Skin epidermis (tissue), 12 donors: ENCODE results near the gene LRRC36.

Source experiments
- H3K27ac ChIP-seq, 21 experiments: fragments of 200-600 bp; sonication (generic) in 11 of 21; one replicate each; pipeline ENCODE4 v1.5.0; 2020; ENCODE audit warnings: mild to moderate bottlenecking in 3 of 21, inconsistent platforms in 2 of 21, moderate library complexity in 2 of 21
- H3K4me3 ChIP-seq, 7 experiments: fragments of 200-600 bp; sonication (generic) in 2 of 7; one replicate each; pipeline ENCODE4 v1.5.0; 2020; ENCODE audit warnings: inconsistent platforms in 2 of 7, mild to moderate bottlenecking in 2 of 7, moderate library complexity in 1 of 7

The LRRC36 gene

DNA sequence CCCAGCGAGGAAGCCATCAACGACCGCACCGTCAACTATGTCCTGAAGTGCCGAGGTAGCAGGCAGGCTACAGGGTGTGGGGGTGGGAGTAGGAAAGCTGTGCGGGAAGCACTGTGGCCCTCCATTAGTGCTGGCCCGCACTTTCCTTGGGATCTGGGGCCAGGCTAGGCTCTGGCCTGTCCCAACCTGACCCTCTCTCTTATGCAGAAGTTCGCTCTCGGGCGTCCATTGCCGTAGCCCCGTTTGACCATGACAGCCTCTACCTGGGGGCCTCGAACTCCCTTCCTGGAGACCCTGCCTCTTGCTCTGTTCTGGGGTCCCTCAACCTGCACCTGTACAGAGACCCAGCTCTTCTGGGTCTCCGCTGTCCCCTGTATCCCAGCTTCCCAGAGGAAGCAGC is 38.7 kb upstream of the LRRC36 start:
- Histone ChIP-seq H3K27ac (no peak overlapping the region), H3K4me3 (no peak overlapping the region)

DNA sequence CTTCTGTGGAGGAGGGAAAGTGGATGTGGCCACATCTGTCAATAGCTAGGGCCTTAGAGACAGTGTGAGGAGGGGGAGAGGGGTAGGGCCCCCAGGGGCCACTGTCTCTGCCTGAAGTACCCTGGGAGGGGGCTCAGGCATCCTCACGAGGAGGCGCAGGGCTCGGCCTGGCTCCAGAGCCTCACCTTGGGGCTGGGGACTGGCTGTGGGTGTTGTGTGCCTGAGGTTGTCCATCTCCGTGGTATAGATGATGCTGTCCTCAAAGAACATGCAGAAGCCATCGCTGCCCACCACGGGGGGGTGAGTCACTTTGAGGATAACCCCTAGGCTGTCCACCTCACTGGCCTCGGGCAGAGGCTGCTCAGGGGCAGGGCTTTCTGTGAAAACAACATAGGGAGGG is 35.2 kb upstream of the LRRC36 start:
- no peak overlapping the region for H3K27ac ChIP-seq

DNA sequence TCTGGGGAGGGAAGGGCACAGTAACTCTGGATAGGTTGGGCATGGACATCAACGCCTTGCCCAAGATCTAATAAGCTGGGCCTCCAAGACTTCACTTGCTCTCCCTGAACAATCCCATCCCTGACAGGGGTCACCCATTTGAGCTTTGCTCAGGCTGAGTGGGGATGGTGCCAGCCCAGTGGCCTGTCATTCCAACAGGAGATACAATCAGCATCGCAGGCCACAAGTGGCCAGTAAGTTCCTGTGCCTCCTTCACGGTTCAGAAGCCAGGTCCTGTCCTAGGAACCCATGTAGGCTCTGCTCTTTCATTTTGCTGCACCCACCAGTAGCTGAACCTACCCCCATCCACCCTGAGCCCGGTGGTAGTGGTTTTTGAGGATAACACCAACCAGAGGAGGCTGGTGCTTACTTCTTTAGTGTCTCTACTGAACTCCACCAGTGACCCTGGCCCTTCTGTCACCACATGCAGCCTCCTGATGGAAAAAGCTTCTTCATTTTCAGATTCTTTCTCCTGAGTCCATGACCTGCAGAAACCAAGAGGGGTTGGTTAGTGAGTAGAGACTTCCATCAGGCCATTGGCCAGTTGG is 32.4 kb upstream of the LRRC36 start:
- no peak overlapping the region for H3K4me3 ChIP-seq
- H3K27ac ChIP-seq = peak overlapping the region in 2 of 21 experiments; percentile 13 to 18

More for the DNA sequence above, 35.2 kb upstream of the LRRC36 start:
- no peak overlapping the region for H3K4me3 ChIP-seq

DNA sequence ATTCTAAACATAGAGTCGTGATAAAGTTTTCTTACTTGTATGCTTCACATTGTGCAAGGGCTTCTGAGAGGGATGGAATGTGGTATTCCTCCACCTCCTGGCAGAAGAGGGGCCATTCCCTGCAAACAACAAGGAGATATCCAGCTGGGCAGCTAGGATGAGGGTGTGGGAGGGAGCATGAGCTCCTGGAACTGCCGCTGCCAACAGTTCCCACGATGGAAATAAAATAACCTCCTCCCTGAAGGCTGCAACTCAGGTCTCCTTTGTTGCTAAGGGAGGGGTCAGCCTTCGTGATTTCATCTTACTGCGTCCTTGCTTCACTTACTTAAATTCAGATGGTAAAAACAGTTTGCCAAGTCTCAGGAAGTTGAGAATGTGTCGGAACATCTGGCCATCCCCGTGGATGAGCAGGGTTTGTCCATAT is 31.7 kb upstream of the LRRC36 start:
- Histone ChIP-seq H3K4me3 (no peak overlapping the region), H3K27ac (peak overlapping the region in 2 of 21 experiments; percentile 13 to 18)

DNA sequence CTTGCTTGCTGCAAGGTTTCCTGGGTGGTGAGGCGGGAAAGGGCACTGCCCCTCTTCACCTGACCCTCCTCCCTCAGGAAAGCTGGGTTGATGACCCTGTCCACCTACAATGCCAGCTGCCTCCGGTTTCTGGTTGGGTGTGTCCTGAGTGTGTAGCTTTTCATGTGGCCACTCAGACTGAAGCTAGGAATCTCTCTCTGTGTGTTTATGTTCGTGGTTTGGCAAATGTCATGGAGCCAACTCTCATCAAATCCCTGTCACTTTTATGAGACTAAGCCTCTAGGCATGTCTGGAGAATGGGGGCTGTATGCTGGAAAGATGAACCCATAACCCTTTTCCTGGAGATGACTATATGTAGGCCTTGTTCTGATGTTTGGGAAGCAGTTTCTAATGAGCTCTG is 30.2 kb upstream of the LRRC36 start:
- H3K4me3 ChIP-seq = no peak overlapping the region
- H3K27ac ChIP-seq = peak overlapping the region in 2 of 21 experiments; percentile 1 to 8

DNA sequence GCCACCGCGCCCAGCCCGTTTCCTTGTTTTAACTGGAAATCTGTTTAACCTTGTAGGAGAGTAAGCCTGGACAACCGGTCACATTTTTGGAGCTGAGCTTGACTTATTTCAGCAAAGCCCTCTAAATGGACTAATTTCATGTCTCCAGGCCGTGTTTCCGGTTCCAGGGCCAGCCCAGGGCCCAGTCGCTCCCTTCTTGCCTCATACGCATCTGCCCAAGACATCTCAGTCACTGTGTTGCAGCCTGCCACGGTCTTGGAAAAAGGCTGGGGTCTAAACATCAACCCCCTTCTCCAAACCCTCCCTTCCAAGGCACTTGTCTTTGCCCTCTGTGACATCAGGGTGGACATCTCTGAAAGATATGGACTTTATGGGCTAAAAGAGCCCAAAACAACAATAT is 28.3 kb upstream of the LRRC36 start:
- Histone ChIP-seq H3K4me3 (no peak overlapping the region), H3K27ac (no peak overlapping the region)

DNA sequence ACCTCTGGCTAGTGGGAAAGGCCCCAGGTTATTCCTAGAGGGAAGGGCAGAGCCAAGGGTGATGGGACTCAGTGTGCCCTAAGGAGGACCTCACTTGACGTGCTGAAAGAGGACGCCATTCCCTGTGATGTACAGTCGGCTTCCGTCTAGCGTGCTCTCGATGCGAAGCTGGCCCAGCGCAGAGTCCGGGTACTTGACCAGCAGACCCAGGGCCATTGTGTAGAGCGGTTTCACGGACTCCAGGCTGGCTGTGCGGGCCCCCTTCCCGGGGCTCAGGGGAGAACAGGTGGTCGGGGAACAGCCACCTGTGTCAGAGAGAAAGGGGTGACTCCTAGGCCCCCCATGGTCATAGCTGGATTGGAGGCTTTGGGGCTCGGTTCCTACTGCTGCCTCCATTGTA is 27.3 kb upstream of the LRRC36 start:
- no peak overlapping the region for H3K27ac ChIP-seq
- no peak overlapping the region for H3K4me3 ChIP-seq

DNA sequence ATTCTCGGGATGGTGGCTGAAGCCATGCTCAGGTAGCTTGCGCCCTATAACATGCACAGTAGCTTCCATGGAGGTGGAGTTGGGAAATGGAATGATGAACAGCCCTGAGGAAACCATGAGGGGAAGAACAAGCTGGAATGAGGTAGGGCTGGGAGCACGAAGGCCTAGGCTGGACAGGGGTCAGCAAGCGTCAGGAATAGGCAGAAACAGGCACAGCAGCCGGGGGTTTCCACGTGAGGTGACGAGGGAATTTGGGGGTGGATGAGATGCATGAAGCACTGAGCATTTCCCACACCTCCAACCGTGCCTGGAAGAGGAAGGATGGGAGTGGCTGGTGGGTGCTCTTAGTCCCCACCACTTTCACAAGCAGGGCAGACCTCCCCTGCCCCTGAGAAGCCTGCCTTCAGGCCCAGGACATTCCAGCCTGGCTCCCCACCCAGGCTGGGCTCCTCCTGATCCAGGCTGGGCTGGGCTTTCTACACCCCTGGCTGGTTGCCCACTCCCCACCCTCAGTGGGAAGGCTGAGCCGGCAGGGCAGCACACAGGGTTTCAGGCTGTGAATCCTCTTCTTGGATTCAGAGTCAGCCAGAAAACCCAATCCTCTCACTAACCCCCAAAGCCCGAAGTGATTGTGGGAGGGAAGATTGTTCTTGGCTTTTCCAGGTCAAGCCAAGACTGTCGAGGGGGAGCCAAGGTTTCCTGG is 25.4 kb upstream of the LRRC36 start:
- Histone ChIP-seq H3K4me3 (no peak overlapping the region), H3K27ac (peak overlapping the region in 7 of 21 experiments; percentile 1 to 74 (median 38))

DNA sequence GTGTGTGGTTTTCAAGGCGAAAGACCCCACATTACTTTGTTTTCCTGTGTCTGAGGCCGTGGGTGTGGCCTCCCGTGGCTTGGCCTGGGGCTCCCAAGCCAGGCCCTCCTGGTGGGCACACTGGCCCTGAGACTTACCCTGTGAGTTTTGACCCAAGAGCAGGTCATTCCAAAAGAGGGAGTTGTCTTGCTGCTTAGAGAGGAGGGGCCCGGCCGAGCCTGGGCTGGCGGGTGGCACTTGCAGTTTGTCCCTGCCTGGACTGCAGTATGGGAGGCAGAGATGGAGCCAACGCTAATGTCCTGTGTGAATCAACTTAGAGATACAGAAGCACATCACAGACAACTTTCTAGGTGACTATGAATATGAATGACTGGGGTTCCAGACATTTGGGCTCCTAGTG is 24.5 kb upstream of the LRRC36 start:
- no peak overlapping the region for H3K4me3 ChIP-seq
- peak overlapping the region in 5 of 21 experiments; percentile 25 to 74 (median 52) for H3K27ac ChIP-seq

DNA sequence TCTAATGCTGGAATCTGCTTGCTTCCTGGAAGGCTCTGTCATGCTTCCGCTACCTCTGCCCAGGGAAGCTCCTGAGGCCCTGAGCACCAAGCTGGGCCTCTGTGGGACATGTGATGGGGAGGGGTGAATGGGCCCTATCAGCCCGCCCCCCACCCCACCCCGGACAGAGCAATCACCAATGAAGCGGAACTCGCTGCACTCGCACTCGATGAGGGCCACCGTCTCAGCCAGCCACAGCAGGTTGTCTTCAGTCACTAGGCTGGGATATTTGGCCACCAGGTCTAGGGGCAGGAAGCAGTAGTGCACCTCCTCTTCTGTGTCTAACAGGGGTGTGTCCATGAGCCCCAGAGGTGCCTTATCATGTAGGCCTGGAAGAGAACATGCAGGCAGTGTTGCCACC is 23.6 kb upstream of the LRRC36 start:
- Histone ChIP-seq H3K27ac (peak overlapping the region in 2 of 21 experiments; percentile 52 to 74), H3K4me3 (no peak overlapping the region)

DNA sequence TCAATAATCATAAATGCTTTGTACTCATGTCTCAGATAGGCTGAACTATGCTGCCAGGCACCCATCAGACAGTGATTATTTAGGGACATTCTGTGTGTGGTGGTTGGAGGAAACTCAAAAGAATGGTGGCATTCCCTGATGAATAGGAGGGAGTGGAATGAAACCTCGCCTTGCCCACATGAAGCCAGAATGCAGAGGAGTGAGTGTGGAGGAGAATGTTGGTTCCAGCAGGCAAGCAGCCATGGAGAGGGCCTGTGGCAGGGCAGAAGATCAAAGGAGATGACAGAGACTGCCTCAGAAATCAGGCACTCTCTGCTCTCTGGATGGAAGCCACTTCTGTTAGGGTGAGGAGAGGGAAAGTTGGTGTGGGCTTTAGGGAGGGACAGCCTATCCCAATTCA is 22.6 kb upstream of the LRRC36 start:
- Histone ChIP-seq H3K27ac (no peak overlapping the region), H3K4me3 (no peak overlapping the region)

DNA sequence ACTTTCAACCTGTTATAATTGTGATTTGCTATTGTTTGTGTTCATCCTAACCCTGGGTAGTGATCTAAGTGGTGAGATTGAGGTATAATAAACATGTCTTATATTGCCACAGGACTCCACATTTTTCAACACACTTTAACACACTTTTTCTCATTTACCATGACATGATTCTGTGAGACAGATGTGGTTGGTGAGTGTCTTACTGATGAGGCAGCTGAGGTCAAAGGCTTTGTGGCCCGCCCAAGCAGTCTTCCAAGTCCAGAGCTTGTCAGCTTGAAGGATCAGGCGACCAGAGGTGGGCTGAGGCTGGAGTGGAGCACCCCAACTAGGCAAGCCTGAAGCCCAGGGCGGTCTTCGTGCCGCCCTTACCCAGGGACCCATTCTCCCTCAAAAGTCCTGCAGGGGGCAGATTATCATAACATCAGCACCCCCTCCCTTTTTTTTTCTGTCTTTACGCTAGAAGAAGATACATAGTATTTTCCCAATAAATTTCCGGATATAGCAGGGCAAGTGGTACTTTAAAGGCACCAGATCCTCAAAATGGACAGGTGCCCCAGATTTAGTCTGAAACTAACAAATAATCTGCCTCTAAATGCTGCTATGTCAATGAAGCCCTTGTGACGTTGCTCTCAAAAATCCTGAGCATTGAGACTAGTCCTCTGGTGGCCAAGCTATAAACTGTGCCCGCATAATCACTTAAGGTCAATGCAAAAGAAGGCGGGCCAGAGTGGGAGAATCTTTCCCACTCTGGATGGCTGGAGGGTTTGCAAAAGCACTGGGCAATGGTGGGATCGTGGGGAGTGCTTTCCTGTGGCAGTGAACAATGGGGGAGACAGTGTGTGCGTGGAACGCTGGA is 21.2 kb upstream of the LRRC36 start:
- Histone ChIP-seq H3K4me3 (no peak overlapping the region), H3K27ac (no peak overlapping the region)

DNA sequence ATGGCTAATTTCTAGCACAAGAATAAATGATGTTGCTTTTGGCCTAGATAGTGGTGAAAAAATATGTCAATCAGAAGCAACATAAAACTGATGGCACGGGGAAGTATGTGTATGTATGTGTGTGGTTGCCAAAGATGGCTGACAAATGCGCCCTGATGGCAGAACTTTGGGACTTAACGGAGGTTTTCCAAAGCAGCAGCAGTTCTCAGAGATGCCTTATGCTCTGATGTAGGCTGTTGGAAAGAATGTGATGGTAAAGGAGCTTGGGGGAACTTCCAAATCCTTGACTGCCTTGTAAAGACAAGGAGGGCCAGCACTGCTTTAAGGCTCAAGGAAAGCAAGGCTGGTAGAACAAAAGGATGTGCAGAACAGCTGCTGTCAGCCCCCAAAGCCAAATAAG is 16.1 kb upstream of the LRRC36 start:
- no peak overlapping the region for H3K27ac ChIP-seq

DNA sequence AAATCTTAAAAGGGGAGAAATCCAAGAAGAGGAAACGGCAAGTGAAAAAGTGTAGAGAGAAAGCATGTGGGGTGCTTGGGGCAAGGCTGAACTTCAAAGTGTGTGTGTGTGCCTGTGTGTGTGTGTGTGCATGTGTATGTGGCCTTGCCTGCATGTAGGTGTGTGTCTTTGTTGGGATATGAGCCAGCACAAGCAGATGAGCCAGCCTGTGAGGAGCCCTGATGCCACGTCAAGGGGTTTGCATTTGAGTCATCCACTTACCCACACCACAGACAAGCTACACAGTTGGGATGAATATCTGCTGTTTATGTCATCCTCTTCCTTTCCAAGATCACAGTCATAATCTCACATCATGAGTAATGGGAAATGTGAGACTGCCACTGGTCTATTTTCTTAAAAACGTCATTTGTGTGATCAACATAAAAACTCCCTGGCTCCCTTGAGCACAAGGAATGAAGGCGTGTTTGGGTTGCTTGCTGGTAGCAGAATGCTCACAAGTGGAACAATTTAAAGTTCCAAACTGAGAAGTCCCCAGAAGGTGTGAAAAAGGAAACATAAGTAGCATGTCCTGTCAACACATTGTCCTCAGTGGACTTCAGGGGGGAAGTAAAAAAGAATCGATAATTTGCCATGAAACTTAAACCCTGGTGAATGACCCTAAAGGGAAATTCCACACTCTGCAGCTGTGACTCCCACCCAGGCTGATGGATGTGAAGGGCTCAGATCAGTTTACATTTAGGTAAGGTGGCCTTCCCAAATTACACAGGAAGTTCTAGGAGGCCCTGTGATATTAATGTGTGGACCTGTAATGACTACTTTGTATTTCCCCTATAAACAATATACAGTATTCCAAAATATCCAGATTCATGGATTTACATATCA is 14.8 kb upstream of the LRRC36 start:
- peak overlapping the region in 10 of 21 experiments; percentile 8 to 72 (median 52) for H3K27ac ChIP-seq

More for the DNA sequence above, 16.1 kb upstream of the LRRC36 start:
- no peak overlapping the region for H3K4me3 ChIP-seq

DNA sequence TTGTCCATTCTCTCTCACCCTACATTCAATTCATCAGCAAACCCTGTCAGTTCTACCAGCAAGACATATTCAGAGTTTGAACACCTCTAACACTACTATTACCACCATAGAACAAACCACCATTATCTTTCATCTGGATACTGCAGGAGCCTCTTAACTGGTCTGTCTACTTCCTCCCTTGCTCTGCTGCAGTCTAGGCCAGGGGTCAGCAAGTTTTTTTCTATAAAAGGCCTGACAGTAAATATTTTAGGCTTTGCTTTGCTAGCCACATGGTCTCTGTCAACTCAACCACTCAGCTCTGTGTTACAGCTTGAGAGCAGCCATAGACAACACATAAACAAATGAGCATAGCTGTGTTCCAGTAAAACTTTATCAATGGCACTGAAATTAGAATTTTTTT is 13.9 kb upstream of the LRRC36 start:
- no peak overlapping the region for H3K4me3 ChIP-seq
- H3K27ac ChIP-seq = peak overlapping the region in 4 of 21 experiments; percentile 2 to 64 (median 29)

More for the DNA sequence above, 14.8 kb upstream of the LRRC36 start:
- no peak overlapping the region for H3K4me3 ChIP-seq

DNA sequence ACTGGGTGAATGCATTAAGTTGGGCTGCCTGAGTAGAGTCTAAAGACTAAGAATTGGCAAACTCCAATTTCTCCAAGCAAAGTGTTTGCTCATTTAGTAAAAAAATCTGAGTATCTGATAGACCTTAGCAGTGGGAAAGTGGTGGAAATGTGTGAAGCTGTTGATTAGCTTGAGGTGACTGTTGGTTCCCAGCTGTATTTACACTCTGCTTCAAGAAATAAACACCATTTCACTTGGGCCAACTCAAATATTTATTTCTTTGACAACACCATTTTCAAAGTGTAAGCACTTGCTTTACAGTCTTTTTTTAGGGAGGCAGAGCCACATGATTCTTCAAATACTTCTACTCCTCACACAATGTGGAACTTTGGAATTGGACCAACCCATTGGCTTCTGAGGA is 8.8 kb upstream of the LRRC36 start:
- Histone ChIP-seq H3K27ac (no peak overlapping the region), H3K4me3 (no peak overlapping the region)

DNA sequence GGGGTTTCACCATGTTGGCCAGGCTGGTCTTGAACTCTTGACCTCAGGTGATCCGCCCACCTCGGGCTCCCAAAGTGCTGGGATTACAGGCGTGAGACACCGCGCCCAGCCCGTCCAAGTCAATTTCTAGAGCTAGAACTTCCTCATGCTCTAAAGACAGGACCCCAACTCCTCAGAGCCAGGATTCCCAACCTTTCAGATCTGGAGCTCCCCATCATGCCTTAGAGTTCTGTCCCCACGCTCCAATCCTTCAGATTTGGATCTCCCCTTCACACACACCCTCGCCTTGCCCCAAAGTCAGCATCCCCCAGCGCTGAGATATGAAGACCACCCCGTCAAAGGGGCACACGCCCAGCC is 522 bp upstream of the LRRC36 start:
- Histone ChIP-seq H3K27ac (peak overlapping the region in 2 of 21 experiments; percentile 27 to 59), H3K4me3 (peak overlapping the region in 6 of 7 experiments; percentile 5 to 40 (median 28))

DNA sequence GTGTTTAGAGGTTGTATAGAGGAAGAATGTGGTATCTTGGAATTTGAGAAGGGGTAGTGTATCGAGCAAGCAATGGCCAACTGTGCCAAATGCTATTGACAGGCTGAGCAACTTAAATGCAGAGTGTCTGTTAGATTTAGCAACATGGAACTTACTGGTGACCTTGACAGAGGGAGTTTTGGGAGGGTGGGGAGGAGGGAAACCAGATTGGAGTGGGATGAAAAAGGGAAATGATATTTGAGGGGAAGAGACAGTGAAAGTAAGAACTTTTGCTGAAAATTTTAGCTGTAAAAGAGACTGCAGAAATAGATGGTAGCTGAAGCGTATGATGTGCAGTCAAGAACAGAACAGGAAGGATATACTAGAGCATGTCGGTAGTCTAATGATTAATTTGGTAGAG is 1.1 kb downstream of the LRRC36 start:
- H3K27ac ChIP-seq = no peak overlapping the region
- no peak overlapping the region for H3K4me3 ChIP-seq

DNA sequence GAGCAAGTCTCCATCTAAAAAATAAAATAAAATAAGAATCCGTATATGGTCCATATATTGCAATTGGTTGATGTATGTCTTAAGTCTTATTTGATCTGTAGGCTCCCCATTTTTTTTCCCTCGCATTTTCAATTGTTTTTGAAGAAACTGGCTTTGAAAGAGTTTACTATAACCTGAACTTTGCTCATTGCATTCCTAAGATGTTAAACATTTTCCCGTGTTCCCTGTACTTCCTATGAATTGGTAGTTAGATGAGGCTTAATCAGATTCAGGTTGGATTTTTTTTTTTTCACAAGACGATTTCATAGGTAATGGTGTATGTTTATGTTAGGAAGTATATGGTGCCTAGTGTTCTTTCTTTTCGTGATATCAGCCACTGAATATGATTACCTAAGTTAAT is 3.3 kb downstream of the LRRC36 start:
- Histone ChIP-seq H3K4me3 (no peak overlapping the region), H3K27ac (no peak overlapping the region)

DNA sequence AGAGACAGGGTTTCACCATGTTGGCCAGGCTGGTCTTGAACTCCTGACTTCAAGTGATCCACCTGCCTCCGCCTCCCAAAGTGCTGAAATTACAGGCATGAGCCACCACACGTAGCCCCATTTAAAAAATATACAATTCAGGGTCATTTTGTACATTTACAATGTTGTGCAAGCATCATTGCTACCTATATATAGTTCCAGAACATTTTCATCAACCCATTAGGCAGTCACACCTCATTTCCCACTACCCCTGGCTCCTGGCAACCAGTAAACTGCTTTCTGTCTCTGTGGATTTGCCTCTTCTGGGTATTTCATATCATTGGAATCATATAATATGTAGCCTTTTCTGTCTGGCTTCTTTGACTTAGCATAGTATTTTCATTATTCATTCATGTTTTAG is 6.7 kb downstream of the LRRC36 start:
- Histone ChIP-seq H3K27ac (no peak overlapping the region), H3K4me3 (no peak overlapping the region)
